Esophagus (tissue), 2 donors: ENCODE measurements around the gene ANKRD24. TPM values are rescaled to one million over a fixed set of nuclear protein-coding genes. Genes with fewer than 3 reads are reported as not detected.
"Not testable (repeated sequence)": the region's sequence is repeated elsewhere in the genome, so short reads cannot be mapped to it uniquely, and the experiment has no call there.

Experiments
- H3K27ac ChIP-seq, 2 donors: one replicate each; pipeline ENCODE4 v1.5.1; 2013; ENCODE audit warnings: low read depth in 2 of 2, mild to moderate bottlenecking in 2 of 2, inconsistent platforms in 1 of 2, low read length in 1 of 2, moderate library complexity in 1 of 2
- H3K27me3 ChIP-seq, 2 donors: one replicate each; pipeline ENCODE4 v1.6.1; 2013; ENCODE audit warnings: low read length in 2 of 2, control low read depth in 1 of 2, mild to moderate bottlenecking in 1 of 2; ENCODE audit not compliant: insufficient read depth in 2 of 2, control insufficient read depth in 1 of 2
- H3K36me3 ChIP-seq, 2 donors: one replicate each; pipeline ENCODE4 v1.6.1; 2013; ENCODE audit warnings: low read length in 1 of 2; ENCODE audit not compliant: control insufficient read depth in 2 of 2, insufficient read depth in 2 of 2
- H3K4me1 ChIP-seq, 2 donors: one replicate each; pipeline ENCODE4 v1.6.1; 2013; ENCODE audit warnings: low read length in 1 of 2; ENCODE audit not compliant: control insufficient read depth in 2 of 2, insufficient read depth in 2 of 2
- H3K4me3 ChIP-seq, 2 donors: one replicate each; pipeline ENCODE4 v1.5.1; 2013; ENCODE audit warnings: low read length in 2 of 2, mild to moderate bottlenecking in 2 of 2, low read depth in 1 of 2, moderate library complexity in 1 of 2
- H3K9me3 ChIP-seq, 2 donors: one replicate each; pipeline ENCODE4 v1.6.1; 2013; ENCODE audit warnings: mild to moderate bottlenecking in 2 of 2, low read depth in 1 of 2, low read length in 1 of 2, moderate library complexity in 1 of 2; ENCODE audit not compliant: control insufficient read depth in 2 of 2, insufficient read depth in 1 of 2
- WGBS, 2 donors: extraction: QIAGEN DNeasy Blood & Tissue Kit; methylation state at CpG; one replicate each; pipeline ENCODE4 v1.1.7; 2013; 5-methylcytosine and 5-hydroxymethylcytosine counted together
- polyA plus RNA-seq, 2 donors: library from polyadenylated mRNA; stranded (reverse); fragments of 200-250 nt; gene quantifications; one replicate each; pipeline ENCODE4 v1.2.3, GENCODE V29; 2013
- donor health status: healthy with polysubstance abuse.
- donor health status: Bipolar disorder and iron deficiency.

Gene ANKRD24
- polyA plus RNA-seq, 2 donors = 0.21 to 0.59 TPM

DNA sequence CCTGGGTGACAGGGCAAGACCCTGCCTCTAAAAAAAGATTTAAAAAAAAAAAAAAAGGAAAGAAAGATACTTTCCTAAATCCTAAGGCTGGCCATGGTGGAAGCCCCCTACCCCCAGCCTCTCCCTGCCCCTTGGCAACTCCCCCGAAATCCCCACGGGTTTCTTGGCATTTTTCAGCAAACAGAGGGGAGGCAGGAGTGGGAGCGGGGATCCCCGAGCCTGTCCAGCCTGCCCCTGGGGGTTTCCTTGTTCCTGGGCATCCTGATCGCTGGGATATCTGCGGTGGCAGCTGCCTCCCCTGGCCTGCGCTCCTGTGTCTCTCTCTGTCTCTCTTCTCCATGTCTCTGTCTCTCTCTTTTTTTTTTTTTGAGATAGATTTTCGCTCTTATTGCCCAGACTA lies 43.4 kb downstream of the ANKRD24 start:
- H3K4me1 ChIP-seq = no peaks in the 10 kb centered on the region
- 70 to 72% methylated on average over 8 of the region's 8 CpGs for WGBS, 2 donors
- no peaks in the 10 kb centered on the region for H3K36me3 ChIP-seq
- H3K9me3 ChIP-seq = no peaks in the 10 kb centered on the region
- H3K27me3 ChIP-seq = no peaks in the 10 kb centered on the region
- no peak overlapping the region for H3K27ac ChIP-seq
- no peak overlapping the region for H3K4me3 ChIP-seq

GRCh38 chr19:4227771-4228170 lies 45.3 kb downstream of the ANKRD24 start:
- Histone ChIP-seq H3K9me3 (no peaks in the 10 kb centered on the region), H3K4me1 (no peaks in the 10 kb centered on the region), H3K27ac (no peak overlapping the region), H3K27me3 (no peaks in the 10 kb centered on the region), H3K36me3 (no peaks in the 10 kb centered on the region), H3K4me3 (no peak overlapping the region)

DNA sequence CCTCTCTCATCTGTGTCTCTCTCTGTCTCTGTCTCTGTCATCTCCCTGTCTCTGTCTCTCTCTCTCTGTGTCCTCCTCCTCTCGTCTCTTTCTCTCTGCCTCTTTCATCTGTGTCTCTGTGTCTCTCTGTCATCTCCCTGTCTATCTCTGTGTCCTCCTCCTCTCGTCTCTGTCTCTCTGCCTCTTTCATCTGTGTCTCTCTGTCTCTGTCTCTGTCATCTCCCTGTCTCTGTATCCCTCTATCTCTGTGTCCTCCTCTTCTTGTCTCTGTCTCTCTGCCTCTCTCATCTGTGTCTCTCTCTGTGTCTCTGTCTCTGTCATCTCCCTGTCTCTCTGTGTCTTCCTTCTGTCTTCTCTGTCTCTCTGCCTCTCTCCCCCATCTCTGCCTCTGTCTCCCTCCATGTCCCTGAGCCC lies 46.3 kb downstream of the ANKRD24 start:
- Histone ChIP-seq H3K4me3 (no peak overlapping the region), H3K9me3 (no peaks in the 10 kb centered on the region), H3K4me1 (no peaks in the 10 kb centered on the region), H3K27me3 (no peaks in the 10 kb centered on the region), H3K27ac (no peak overlapping the region), H3K36me3 (no peaks in the 10 kb centered on the region)
- 65 to 72% methylated on average over 2 of the region's 2 CpGs for WGBS, 2 donors

DNA sequence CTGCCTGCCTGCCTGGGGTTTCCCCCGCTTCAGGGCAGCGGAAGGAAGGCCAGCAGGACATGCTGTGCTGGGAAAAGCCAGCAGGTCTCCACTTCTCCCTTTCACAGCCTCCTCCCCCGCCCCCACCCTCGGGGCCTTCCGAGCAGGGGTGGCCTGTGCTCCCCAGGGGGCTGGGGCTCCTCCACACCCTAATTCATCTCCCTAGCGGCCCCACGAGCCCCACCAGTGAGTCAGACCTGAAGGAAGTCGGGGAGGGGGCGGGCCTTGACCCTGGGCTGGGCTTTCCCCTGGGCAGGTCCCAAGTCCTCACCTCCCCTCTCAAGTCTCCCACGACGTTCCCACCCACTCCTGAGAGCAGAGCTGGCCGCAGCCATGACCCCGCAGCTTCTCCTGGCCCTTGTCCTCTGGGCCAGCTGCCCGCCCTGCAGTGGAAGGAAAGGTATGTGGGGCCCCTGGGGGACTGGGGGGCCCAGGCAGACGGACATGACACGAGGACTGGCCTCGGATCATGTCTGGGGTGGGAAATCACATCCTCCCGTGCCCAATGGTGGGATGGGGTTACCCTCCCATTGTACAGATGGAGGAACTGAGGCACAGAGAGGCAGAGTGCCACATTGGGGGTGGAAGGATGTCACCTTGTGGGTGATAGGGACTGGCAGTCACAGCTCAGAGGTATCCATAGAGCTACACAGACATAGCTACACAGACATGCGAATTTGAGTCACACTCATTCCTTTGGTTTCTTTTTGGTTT lies 46.9 kb downstream of the ANKRD24 start, which contains the start of gene EBI3:
Gene EBI3 (plus strand): TSS at position 345 of the 753 bp plus-strand sequence. CDS start 28 bp downstream, at position 373.
- Histone ChIP-seq H3K27ac (no peak within 1 kb of the TSS), H3K27me3 (no peaks in the 10 kb centered on the region), H3K9me3 (no peaks in the 10 kb centered on the region), H3K4me1 (no peaks in the 10 kb centered on the region), H3K36me3 (no peaks in the 10 kb centered on the region), H3K4me3 (no peak within 1 kb of the TSS)
- WGBS, 2 donors = 14 to 15% methylated on average over 19 of the region's 19 CpGs

DNA sequence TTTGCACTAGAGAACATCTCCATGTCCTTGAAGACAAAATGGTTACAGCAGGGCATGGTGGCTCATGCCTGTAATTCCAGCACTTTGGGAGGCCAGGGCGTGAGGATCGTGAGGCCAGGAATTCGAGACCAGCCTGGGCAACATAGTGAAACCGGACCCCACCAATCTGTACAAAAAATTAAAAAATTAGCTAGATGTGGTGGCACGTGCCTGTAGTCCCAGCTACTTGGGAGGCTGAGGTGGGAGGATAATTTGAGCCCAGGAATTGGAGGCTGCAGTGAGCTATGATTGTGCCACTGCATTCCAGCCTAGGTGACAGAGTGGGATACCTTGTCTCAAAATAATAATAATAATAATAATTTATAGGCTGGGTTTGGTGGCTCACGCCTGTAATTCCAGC lies 47.7 kb downstream of the ANKRD24 start:
- H3K4me1 ChIP-seq, H3K36me3 ChIP-seq, H3K27ac ChIP-seq, H3K4me3 ChIP-seq, H3K9me3 ChIP-seq, H3K27me3 ChIP-seq: not testable (repeated sequence)
- WGBS, 2 donors = 82 to 84% methylated on average over 6 of the region's 6 CpGs

- not testable (repeated sequence) for H3K27ac ChIP-seq, H3K27me3 ChIP-seq, H3K4me3 ChIP-seq, H3K9me3 ChIP-seq, H3K4me1 ChIP-seq, H3K36me3 ChIP-seq
- whole genome bisulfite sequencing, 2 donors = 89 to 90% methylated on average over 6 of the region's 6 CpGs
These were observed 49.0 kb downstream of the ANKRD24 start for GRCh38 chr19:4231521-4231920.

- 81% methylated on average over 5 of the region's 5 CpGs for WGBS, 2 donors
- not testable (repeated sequence) for H3K36me3 ChIP-seq, H3K27me3 ChIP-seq
These were observed 49.6 kb downstream of the ANKRD24 start for GRCh38 chr19:4232139-4232538.

GRCh38 chr19:4232614-4233281 lies 50.3 kb downstream of the ANKRD24 start:
- Histone ChIP-seq H3K36me3 (no peaks in the 10 kb centered on the region), H3K27ac (no peak overlapping the region)
- 42 to 43% methylated on average over 19 to 21 of the region's 21 CpGs for WGBS, 2 donors

More at GRCh38 chr19:4232139-4232538, 49.6 kb downstream of the ANKRD24 start:
- not testable (repeated sequence) for H3K9me3 ChIP-seq, H3K4me1 ChIP-seq, H3K4me3 ChIP-seq, H3K27ac ChIP-seq

GRCh38 chr19:4233282-4233853 lies 50.9 kb downstream of the ANKRD24 start:
- 25 to 29% methylated on average over 11 of the region's 11 CpGs for WGBS, 2 donors
- no peaks in the 10 kb centered on the region for H3K9me3 ChIP-seq
- H3K4me3 ChIP-seq = no peak overlapping the region
- no peaks in the 10 kb centered on the region for H3K4me1 ChIP-seq
- no peaks in the 10 kb centered on the region for H3K36me3 ChIP-seq
- no peaks in the 10 kb centered on the region for H3K27me3 ChIP-seq
- no peak overlapping the region for H3K27ac ChIP-seq

More at GRCh38 chr19:4232614-4233281, 50.3 kb downstream of the ANKRD24 start:
- Histone ChIP-seq H3K4me1 (no peaks in the 10 kb centered on the region), H3K9me3 (no peaks in the 10 kb centered on the region), H3K4me3 (no peak overlapping the region), H3K27me3 (no peaks in the 10 kb centered on the region)
